Hematopoietic multipotent progenitor cell treated with erythropoietin and hydrocortisone succinate and interleukin-3 and kit ligand, for 4 days (in vitro differentiated cells): ENCODE results near the gene PKD2L2.
"Not testable (repeated sequence)": the region's sequence is repeated elsewhere in the genome, so short reads cannot be mapped to it uniquely, and the experiment has no call there.

Experiments used
- DNase-seq: peaks from one replicate; pipeline ENCODE4 v3.0.0-alpha.2; 2015

PKD2L2 gene

GRCh38 chr5:137960141-137960540 is 70.9 kb downstream of the PKD2L2 start:
- no peak for DNase-seq

GRCh38 chr5:137960819-137961218 is 71.6 kb downstream of the PKD2L2 start:
- peak; percentile 10 for DNase-seq

- not testable (repeated sequence) for DNase-seq
Observed at GRCh38 chr5:137970384-137970783, 81.1 kb downstream of the PKD2L2 start.

GRCh38 chr5:137975208-137975607 is 86.0 kb downstream of the PKD2L2 start:
- DNase-seq: no peak

GRCh38 chr5:137989419-137989818 is 100.2 kb downstream of the PKD2L2 start:
- no peak for DNase-seq
